Activated CD4-positive, alpha-beta T cell treated with anti-CD3 and anti-CD28 coated beads for 24 hours (primary cell): ENCODE data around the gene NKIRAS2.

Source experiments
- DNase-seq, 2 donors: peaks; one replicate each; pipeline ENCODE4 v3.0.0-alpha.2; 2020; ENCODE audit warnings: low read depth in 2 of 2

Gene NKIRAS2

DNA sequence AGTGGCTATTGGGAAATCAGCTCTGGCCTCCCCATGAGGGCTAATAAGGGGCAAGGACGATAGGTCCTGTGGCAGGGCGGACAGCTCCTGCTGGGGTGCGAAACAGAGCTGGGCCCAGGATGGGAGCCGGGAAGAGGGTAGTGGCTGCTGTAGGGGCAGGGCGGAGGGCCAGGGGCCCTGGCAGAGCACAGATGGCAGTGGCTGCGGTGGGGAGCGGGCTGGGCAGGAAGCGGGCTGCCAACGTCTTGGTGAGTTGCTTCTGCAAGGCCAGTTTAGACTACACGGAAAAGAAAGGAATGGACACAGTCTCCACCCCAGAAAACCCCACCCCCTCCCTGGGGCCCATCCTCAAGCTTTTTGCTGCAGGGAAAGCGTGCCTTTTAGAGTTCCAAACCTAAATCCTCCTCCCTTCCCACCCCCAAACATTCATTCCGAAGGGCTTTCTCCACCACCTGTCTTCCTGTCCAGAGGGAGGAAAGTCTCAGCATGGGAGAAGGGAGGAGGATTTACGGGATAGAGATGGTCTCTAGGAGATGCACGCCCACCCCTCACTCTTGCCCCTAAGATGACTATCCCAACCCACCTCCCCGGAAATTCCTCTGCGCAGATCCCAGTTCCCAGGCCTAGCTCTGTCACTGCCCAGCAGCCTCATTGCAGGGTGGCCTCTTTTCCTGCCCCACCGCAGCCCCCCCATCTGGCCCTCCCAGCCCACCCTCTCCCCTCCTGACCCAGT is 7.1 kb downstream of the NKIRAS2 start:
- DNase-seq: no peak

- DNase-seq: no peak
Measured at GRCh38 chr17:42027590-42027889, 7.7 kb downstream of the NKIRAS2 start.

DNA sequence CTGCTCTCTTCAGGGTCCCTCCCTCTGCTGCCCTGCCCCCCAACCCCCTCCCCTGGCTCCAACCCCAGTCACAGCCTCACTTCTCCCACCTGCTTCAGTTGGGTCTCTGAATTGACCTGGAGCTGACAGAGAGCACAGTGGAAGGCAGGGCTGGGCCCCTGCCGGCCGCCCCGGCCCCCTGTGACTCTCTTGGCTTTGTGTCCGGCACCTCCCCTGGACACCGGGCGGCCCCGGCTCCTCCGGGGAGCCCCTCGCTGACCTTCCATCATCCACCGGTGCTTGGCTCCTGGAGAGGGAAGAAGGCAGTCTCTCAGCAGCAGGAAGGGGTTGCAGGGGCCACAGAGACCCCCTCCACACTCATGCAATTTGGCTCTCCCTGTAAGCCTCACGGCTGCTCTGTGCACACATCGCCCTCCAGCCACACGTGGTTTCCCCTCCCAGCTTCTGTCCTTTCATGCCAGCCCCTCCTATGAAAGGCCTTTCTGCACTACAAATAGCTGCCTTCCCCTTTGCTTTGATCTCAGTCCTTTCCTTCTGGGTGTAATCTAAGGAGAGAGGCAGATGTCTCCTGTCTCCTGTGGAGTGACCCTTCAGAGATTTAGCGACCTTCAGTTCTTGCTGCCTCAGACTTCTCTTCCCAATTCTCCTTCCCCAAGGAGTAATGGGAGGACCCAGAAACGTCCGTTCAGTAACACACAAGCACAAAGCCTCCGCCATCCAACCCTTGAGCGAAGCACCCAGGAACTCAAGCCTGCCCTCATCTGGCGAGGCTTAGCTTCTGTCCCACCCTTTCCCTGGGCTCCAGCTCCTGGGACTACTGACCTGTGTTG is 8.3 kb downstream of the NKIRAS2 start:
- DNase-seq: no peak

- no peak for DNase-seq
Measured at GRCh38 chr17:42028791-42029127, 8.9 kb downstream of the NKIRAS2 start.

DNA sequence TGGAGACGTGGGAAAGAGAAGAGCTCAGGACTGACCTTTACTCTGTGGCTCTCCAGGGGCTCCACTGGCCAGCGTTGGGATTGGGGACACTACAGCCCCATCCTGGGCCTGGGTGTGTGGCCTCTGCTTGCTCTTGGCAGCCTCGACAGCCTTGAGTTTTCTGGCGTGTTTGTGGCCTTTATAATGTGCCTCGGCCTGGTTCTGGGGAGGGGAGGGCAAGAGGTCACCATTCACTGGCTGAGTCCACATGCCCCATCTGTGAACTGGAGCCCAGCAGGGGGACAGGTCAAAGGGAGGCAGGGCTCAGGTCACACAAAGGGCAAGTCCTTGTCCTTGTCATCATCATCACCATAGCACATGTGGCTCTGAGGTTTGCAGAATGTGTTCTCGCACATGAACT is 11.7 kb downstream of the NKIRAS2 start:
- no peak for DNase-seq

- DNase-seq: no peak
Measured at GRCh38 chr17:42034059-42034458, 14.2 kb downstream of the NKIRAS2 start.

DNA sequence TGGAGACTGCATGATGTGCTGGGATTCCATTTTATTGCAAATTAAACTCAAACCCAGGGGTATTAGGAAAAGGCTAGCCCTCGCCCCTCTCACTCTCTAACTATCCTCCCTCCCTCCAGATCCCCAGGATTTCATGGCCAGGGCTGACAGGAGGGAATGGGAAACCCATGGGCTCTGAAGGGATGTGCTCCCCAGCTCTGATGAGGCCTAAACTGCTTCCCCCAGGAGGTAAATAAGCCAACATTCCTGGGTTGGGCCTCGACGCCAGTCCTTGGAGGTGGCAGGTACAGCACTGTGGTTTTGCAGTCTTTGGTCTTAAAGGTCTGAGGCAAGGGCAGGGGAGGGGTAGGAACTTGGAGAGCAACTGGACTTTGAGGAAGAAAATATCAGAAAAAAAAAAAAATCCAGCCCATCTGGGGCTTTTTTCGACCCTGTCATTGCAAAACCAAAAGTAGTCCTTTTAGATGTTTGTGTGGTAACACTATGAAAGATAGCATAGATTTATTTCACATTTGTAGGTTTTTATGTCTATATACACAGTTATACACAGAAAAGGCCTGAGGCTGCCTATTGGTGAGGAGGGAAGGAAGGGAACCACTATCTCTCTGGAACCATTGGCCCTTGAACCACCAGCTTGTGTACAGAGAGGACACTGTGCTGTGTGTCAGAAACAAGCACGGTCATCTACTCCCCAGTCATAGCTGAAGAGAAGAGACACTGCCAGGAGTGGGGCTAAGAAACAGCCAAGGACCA is 18.5 kb downstream of the NKIRAS2 start:
- DNase-seq: no peak

DNA sequence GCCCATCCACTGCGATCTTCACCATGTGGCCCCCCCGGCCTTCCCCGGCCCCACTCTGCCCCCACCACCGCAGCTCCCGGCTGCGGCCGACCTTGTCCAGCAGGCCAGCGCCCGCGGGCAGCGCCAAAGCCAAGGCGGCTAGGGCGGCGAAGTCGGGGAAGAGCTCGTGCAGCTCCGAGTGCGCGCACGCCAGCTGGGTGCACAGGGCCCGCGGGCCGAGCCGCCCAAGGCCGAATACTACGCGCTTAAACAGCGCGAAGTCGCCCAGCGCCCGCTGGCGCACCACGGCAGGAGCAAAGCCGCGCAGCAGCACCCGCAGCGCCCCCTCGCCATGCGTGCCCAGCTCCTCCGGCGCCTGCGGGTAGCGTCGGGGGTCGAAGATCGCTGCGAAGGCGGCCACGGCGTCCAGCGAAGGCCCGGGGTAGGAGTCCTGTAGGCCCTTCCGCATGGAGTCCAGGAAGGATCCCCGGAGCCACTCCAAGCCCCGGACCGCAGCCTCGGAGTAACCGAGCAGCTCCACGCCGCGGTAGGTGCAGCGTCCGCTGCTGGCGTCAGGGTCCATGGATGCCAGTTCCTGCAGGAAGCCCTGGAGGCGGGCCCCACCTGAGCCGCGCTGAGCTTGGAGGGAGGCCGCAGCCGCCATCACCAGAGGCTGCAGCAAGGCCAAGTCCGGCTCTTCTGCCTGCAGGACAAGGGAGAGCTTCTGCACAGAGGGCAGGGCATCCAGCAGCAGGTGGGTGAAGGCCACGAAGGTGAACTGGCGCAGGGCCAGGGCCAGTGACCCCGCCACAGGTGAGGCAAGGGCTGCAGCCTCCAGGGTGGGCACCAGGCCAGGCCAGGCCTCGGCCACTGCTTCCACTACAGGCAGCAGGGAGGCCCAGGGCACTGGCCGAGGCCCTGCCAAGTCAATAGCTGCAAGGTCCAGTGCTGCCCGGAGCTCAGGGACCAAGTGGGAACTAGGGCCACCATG is 20.2 kb downstream of the NKIRAS2 start:
- no peak for DNase-seq

GRCh38 chr17:42040818-42041217 is 20.9 kb downstream of the NKIRAS2 start:
- no peak for DNase-seq

DNA sequence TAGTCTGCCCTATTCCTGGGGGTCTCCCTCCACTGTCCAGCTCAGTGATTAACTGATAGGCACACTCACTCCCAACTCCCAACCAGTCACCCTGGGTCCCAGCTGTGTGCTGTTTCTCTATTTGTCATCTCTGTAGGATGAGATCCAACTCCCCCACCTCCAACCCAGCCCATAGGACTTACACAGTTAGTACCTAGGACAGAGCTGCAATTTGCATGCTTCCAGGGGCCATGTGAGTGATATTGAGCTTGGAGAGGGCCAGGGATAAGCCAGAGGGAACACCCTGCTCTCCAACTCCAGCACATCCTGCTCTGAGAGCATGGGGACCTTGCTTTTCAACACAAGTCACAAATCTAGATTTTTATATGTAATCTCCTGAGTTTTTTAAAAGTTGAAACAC is 21.7 kb downstream of the NKIRAS2 start:
- DNase-seq: no peak

GRCh38 chr17:42042598-42043319 is 22.9 kb downstream of the NKIRAS2 start:
- DNase-seq: no peak

DNA sequence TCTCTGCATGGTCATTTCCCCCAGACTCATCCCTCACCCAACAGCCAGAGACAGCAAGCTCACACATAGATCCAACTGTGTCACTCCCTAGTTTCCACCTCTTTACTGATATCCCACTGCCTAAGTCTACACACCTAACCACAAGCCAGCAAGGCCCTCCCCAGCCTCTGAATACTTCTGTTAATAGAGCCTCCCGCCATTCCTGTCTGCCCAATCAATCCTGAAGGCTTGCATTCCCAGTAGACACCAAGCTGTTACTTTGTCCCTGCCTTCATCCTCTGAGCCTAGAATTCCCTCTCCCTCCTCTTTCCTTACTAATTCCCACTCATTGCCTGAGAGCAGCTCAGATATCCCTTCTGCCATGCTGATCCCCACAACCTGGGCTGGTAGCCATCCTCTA is 25.8 kb downstream of the NKIRAS2 start:
- no peak for DNase-seq

DNA sequence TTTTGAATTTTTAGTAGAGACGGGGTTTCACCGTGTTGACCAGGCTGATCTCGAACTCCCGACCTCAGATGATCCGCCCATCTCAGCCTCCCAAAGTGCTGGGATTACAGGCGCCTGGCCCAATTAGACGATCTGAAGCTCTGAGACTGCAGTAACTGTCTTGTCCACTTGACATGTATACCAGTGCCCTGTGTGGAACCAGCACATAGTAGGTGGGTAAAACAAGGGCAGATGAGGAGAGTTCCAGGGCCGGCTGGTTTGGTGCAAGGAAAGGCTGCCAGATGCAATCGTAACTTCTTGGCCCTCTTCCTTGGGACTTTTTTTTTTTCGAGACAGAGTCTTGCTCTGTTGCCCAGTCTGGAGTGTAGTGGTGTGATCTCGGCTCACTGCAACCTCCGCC is 27.5 kb downstream of the NKIRAS2 start:
- DNase-seq: no peak

- DNase-seq: no peak
Measured at GRCh38 chr17:42049834-42050392, 30.0 kb downstream of the NKIRAS2 start.

DNA sequence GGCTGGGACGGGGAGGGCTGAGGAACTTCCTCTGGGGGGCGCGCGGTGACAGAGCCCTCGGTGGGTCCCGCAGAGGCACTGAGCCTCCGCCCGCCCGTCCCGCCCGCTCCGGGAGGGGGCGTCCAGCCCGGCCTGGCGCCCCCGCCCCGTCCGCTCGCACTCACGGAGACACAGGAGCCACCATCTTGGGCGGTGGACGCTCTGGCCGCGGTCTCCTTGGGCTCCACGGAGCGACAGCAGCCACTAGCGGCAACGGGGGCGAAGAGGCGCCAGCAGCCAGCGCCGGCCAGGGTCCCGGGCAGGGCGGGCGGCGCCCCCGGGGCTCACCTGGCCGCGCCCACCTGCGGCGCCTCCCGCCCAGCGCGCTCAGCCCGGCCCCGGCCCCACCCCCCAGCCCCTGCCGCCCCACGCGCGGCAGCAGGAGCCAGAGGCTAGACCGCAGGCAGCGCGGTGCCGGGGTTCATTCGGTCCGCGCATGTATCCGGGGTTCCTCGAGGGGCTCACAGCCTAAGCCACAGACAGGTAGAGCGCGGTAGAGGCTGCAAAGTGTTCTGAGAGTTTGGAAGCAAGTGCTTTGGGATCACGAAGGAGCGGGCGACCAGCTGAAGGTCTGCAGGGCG is 30.6 kb downstream of the NKIRAS2 start, which contains the start of gene C17orf113:
C17orf113 (minus strand) TSS at position 209 of the 620 bp plus-strand sequence. CDS start 7,225 bp downstream, outside the sequence.
- DNase-seq: peak in 1 of 2 donors; percentile 13

- DNase-seq: no peak
Measured at GRCh38 chr17:42051013-42051400, 31.1 kb downstream of the NKIRAS2 start.

DNA sequence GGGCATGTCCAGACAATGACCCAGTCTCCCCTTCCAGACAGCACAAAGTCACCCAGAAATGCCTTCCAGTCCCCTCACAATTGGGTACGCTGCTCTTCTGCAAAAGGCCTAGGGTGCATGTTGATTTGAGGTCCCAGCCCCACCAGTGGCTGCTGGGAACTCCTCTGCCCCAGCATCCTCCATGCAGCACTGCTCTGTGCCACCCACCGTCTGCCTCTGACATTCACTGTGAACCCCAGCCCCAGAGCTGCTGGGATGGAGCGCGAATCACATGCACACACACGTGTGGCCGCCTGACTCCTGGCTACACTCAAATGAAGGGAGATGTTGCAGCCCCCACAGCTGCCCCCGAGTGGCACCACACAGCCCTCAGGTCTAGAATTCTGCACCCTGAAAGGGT is 31.8 kb downstream of the NKIRAS2 start:
- DNase-seq: no peak

DNA sequence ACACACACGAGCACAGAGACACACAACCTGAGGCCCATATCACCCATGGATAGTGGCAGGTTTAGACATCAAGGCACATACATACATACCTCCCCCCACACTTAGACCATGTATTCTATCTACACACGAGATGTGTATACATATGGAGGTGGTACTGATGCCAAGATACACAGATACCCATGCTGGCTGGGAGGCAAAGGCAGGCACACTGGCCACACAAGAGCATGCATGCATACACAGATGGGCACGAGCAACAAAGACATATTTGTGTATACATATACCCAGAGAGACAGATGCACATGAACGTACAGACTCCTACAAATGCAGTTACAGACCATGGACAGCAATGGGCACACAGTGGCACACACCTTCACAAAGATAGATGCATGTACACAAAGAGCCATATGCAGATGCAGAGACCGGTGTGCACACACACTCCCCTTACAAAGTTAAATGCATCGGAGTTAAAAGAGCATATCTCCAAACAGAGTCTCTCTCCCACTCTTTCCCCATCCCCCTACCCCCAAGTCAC is 32.5 kb downstream of the NKIRAS2 start:
- DNase-seq: no peak

GRCh38 chr17:42053731-42054500 is 34.0 kb downstream of the NKIRAS2 start:
- DNase-seq: no peak
